NCI-H524 treated with DMSO at 0.1 percent for 48 hours (cell line): Measurements from ENCODE around the gene ALDH5A1.
"Not testable (repeated sequence)": the region's sequence is repeated elsewhere in the genome, so short reads cannot be mapped to it uniquely, and the experiment has no call there.

Experiments
- DNase-seq: peaks from one replicate; lab custom pipeline; 2025; lab: John Stamatoyannopoulos, UW

ALDH5A1 gene

DNA sequence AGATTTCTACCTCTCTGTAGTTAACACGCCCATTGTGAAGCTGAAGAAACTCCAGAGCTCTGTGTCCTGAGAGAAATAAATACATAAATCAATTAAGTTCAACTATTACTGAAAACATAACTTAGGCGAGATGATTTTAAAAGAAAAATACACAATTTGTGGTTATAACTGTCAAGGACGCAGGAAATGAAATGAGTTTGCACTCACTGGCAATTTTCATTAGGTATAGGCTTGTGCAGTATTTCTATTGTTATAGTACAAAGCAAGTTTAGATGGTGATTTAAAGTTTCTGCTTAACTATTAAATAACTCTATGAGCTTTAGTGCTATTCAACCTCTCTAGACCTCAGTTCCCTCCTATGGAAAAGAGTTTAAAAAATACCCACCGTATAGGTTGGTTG is 8.7 kb upstream of the ALDH5A1 start:
- DNase-seq: no peak

DNA sequence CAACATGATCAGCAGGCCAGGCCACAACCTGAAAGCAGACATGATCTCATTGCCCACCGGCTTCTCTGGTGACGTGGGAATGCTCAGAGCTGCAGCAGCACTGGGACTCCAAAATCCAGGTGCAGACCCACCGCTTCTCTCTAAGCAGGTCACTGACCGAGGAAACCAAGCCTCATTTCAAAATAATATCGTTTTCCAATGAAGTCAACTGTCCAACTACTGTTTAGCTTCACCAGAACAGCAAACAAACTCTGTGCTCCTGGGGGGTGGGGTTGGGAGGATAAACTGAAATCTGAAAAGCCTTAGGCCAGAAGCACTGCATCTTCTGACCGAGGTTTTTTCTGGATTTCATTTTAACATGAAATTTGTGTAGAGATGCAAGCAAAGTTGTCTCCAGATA is 5.3 kb upstream of the ALDH5A1 start, which contains the start of gene GPLD1:
Gene GPLD1, minus strand, starts transcription at position 109 of the 400 bp plus-strand sequence. Its CDS starts 67 bp downstream, at position 42.
- DNase-seq: no peak

DNA sequence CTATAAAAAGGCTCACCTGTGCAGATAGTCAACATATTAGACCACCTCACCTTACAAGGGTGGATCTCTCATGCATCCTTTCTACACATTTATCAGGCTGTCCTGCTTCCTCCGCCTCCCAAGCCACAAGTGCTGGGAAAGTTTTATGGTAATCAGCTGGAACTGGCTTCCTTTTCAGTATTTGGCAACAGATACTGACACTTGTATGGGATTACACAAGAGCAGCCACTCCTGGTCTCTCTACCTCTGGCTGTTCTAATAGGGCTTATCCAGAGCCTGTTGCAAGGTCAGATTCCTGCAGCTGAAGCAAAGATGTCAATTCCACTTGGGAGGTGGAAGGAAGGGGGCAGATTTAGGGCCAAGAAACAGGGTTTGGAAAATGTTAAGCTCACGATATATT is 4.9 kb upstream of the ALDH5A1 start:
- peak; percentile 42 for DNase-seq

DNA sequence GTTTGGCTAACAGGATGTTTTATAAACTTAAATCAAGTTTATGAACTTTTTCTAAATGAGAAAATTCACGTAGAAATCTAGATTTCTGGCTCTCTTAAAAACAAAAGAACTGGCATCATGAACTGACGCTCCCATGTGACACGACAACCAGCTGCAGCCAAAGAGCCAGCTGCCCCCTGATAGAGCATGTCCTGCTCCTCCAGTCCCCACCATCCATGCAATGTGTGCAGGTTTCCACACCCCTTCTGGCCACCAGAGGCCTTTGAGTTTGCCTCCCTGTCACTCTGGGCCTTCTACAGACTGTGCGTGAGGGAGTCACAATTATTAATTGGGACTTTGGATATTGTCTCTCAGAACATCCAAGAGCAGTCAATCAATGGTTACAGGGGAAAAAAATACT is 3.8 kb upstream of the ALDH5A1 start:
- no peak for DNase-seq

DNA sequence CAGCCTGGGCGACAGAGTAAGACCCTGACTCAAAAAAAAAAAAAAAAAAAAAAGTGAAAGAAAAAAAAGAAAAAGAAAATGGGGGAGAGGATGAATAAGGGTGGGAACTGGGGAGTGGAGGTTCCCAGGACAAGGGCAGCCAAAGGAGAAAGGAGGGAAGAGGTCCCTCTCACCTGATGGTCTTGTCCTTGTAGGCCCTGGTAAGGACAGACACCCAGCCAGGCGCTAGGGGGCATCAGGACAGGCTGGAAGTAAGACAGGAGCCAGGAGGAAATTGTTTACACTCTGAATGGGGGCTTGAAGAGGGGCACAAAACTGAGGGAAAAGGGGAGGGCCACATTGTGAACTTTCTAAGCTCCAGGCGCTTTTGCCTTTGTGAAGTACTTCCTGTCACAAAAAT is 2.3 kb upstream of the ALDH5A1 start:
- no peak for DNase-seq

DNA sequence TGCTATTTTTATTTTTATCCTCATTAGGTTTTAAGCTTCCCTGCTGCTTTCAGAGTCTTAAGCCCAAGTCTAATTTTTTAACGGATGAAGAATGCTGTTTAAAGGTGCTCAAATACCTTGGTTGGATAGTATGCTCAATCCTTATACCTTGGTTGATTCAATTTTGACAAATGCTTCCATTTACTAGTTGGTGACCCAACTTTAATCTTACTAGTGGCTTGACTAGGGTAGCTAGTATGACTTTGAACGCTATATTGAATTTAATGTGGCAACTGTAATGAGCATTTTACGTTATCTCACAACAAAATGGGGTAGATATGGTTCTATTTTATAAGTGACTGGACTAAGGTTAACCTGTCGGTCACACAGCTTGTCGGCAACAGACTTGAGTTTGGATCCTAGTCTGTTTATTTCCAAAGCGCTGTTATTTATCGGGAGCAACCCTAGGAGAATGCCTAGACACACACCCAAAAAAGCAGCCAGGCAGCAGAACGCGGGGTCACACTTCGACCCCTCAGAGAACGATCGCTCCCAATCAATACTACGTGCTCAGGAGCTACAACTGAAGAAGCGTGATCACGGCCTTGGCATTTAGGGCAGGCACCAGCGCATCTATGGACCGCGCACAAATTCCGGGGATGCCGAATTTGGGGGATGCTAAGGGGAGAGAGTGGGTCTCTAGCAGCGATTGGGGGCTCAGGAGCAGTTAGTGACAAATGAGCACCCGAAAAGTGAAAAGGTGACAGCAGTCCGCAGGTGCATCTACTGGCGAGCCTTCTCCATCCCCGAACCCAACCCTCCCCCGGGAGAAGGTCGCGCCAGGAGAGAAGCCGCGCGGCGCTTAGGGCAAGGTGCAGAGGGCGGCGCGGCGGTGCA is 586 bp upstream of the ALDH5A1 start:
- no peak for DNase-seq

DNA sequence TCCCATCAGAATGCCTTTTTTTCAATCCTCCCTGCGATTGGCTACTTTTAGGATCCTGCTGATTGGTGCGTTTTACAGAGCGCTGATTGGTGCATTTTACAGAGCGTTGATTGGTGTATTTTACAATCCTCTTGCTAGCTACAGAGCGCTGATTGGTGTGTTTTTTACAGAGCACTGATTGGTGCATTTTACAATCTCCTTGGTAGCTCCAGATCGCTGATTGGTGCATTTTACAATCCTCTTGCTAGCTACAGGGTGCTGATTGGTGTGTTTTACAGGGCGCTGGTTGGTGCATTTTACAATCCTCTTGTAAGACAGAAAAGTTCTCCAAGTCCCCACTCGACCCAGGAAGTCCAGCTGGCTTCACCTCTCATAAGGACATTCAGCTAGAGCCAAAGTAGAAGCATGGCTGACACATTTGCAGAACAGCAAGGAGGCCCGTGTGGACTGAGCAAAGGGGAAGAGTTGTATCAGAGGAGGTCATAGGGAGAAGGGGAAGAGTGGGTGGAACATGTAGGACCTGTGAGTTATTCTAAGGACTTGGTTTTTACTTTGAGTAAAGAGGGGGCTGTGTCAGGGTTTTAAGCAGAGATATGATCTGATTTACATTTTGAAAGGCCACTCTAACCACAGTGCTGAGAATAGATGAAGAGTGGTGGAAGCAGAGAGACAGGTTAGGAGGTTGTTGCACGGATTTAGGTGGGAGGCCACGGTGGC is 2.6 kb downstream of the ALDH5A1 start:
- no peak for DNase-seq

DNA sequence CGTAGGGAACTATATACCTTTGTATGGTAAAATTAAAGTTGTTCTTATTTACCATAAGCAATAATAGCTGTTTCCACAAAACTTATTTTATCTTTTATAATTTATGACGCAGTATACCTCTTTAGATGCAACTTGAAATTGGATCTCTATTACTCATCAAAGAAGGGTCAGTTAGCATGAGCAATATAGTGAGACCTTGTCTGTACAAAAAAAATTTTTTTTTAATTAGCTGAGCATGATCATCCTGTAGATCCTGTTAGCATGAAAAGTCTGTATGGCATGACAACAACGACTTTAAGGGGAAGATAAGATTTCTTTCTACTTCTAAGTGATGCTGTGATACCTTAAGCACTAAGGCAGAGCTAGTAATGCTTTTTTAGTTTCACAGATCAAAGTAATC is 5.9 kb downstream of the ALDH5A1 start:
- no peak for DNase-seq

DNA sequence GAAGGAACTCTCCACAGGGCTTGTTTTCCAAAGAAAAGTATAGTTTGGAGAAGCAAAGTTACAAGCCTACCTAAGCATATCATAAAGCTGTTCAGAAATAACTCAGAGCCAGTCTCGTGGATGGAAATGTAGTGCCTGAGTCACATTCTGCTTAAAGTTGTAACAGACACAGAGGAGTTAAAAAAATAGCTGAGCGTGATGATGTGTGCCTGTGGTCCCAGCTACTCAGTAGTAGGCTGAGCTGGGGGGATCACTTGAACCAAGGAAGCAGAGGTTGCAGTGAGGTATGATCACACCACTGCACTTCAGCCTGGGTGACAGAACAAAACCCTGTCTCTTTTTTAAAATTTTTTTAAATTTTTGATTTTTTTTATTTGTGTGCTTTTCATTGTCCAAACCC is 6.6 kb downstream of the ALDH5A1 start:
- DNase-seq: no peak

DNA sequence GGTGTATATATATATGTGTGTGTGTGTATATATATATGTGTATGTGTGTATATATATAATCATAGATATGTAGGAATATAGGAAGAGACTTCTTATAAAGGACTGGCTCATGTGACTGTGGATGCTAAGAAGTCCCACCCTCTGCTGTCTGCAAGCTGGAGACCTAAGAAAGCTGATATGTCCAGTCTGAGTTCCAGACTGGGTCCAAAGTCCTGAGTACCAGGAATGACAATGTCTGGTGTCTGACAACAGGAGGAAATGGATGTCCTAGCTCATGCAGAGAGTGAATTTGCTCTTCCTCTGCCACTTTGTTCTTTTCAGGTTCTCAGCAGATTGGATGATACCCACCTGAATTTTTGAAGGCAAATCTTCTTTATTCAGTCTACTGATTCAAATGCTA is 7.1 kb downstream of the ALDH5A1 start:
- DNase-seq: no peak

DNA sequence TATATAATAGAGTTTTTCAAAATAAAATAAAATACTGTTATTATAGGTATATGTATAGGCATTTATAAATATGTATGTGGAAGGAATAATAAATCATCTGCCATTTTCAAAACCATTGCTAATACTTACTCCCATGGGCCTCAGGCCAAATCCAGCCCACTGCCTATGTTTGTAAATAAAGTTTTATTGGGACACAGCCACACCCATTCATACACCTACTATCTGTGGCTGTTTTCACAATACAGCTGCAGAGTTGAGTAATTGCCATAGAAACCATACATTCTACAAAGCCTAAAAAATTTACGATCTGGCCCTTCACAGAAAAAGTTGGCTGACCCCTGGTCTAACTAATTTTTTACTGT is 9.5 kb downstream of the ALDH5A1 start:
- DNase-seq: no peak

DNA sequence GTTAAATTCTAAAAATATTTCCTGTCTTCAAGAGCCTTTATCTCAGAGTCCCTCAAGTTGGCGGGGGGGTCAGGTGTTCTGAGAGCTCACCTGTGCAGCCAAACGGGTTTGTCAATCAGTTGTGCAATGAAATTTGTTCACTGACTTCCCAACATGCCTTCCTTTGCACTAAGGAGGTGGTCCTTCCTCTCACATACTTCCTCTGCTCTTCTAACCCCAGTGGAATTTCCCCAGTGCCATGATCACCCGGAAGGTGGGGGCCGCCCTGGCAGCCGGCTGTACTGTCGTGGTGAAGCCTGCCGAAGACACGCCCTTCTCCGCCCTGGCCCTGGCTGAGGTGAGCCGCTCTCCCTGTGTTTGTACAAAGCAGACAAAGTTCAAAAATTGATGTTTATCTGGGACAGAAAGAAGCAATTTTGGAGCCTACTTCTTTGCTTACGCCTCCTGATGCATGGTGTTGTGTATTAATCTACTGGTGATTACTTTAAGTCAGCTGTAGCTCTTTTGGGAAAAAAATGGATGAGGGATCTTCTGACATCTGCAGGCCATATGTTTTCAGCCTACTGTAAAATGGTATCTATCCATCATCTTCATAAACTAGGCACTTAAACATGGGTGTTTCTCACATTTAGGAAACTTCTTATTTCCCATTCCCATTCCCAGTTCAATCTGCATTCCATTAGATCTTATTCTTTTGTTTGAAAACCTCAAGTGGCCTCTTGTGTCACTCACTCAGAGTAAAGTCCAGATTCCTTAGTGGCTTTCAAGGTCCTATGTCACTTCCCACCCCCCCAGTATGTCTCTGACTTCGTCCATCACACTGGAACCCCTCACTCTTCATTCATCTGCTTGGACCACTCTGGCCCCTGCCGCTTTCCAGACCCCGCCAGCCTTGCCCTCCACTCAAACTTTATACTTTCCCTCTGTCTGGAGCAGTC is 10.1 kb downstream of the ALDH5A1 start:
- DNase-seq: no peak

DNA sequence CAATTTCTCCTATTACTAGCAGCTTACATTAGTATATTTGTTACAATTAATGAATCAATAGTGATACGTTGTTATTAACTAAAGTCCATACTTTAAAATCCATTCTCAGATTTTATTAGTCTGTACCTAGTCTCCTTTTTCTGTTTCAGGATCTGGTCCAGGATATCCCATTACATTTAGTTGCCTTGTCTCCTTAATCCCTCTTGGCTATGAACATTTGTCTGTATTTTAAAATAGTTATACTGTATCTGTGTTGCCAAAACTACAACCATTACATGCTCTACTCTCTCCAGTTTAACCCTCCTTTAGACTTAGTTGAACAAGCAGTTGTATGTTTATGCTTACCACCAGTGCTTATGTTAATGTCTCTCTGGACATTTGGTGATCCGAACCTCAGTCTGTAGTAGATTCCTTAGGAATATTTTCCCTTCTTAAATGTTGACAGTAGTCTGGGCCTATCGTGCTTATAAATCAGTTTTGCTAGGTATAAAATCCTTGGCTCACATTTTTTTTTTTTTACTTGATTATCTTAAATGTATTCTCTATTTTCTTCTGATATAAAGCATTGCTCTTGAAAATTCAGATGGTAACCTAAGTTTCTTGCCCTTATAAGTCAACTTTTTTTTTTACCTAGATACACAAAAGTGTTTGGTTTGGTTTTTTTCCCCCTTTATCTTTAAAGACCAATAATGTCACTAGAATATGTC is 12.2 kb downstream of the ALDH5A1 start:
- no peak for DNase-seq

DNA sequence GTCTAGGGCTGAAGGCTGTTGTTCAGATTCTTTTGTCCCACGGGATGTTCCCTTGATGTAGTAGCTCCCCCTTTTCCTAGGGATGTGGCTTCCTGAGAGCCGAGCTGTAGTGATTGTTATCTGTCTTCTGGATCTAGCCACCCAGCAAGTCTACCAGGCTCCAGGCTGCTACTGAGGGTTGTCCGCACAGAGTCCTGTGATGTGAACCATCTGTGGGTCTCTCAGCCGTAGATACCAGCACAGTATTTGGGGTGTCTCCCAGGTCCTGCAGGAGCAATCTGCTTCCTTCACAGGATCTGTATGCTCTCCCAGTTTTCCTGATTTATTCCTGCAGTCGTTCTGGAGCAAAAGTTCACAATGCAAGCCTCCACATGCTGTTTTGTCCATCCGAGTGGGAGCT is 17.2 kb downstream of the ALDH5A1 start:
- not testable (repeated sequence) for DNase-seq

DNA sequence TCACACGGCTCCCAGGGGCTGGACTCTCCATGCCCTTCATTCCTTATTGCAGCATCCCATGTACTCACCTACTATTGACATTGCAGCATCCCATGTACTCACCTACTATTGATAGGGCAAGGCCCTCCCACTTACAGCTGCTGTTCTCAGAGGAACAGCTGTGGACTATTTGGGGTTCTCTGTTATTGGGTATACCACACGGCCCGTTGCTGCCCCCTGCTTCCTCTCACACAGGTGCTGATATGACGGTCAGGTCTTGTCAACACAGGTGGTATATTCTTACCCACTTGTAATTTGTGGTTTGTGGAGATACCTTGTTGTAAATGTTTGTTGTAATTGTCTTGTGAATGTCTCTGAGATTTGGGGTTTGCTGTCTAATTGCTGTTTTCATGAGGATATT is 18.8 kb downstream of the ALDH5A1 start:
- DNase-seq: no peak

DNA sequence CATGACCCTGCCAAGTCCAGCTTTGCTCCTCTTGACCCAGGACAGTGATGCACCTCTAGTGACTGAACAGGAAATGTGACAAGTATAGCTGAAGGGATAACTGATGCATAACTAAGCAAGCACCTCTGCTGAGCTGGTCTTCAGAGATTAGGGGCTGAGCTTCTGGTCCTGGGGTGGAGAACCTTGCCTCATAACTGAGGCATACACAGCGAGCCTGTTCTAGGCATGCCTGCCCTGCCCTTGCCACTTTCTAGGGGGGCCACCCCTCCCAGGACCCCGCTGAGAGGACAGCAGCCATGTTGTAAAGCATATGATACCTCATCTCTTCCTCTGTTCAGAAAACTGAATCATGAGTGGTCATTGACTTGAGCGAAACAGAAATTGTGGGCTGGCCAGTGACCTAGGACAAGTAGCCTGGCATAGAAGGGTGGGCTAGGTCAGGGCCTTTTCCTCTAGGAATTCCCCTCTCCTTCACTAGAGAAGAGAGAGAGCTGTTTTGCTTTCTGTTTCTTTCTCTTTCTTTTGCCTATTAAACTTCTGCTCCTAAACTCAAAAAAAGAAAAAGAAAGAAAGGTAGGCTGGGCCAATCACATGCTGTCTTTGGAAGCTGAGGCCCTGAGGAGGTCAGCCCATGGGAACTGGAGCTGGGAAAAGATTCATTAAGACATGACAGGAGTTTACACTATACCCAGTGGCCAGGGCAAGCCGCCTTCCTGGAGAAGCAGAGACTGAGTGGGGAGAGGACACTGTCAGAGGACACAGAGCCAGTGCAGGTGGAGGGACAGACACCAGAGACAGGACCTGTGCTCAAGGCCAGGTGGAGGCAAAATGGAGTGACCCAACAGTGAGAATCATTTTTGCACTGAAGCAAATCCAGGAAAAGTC is 23.1 kb downstream of the ALDH5A1 start:
- no peak for DNase-seq

DNA sequence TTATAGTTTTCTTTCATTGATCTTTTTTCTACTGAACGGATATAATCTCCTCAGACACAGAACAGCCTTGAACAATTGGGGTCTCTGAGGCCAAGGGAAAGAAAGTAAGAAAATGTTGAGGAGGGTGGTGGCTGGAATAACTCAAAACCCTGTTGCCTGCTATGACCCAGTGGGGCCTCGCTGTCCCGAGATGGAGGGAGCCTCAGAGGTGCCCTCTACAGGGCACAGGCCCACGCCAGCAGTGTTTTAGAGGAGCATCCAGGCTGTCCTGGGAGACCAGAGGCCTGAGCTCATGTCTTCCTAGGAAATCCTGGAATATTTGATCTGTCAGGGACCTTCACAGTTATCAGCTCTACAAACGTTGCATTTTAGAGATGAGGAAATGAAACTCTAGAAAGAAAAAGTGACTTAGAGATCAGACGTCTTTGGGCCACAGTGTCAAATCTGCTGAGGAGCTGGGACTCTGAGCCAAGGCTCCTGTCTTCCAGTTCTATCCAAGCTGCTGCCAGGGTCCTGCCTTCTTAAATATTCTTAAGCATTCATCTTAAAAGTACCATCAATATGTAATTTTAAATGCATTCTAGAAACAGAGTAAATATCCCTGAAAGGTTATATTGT is 26.3 kb downstream of the ALDH5A1 start:
- no peak for DNase-seq

DNA sequence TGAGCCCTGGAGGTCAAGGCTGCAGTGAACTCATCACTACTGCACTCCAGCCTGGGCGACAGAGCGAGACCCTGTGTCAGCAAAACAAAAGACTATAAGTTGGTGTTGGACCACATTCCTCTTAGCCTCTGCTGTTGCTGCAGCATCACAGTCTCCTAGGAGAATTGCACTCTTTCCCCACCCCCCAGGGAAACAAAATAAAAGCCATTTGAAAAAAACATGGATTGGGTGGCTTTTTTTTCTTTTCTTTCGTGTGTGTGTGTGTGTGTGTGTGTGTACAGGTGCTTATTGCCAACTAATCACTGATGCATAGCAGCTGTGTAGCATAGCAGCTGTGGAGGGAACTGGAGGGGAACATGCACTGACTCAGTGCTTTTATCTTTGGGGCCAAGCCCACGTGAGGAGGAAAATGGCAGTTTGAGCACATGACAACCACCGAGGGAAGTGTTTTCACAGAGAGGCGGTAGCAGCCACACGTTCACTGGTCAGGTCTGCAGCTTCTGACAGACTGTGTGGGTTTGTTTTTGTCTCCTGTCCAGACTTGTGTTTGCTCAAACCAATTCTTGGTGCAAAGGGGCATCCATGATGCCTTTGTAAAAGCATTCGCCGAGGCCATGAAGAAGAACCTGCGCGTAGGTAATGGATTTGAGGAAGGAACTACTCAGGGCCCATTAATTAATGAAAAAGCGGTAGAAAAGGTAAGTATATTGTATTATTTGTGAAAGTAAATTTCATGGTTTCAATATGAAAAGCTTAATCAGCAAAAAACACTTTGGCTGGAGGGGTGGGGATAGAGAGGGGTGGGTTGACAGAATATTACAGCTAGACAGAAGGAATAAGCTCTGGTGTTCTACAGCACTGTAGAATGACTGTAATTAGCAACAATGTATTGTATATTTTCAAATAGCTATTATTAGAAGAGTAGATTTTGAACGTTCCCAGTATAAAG is 27.7 kb downstream of the ALDH5A1 start:
- no peak for DNase-seq

DNA sequence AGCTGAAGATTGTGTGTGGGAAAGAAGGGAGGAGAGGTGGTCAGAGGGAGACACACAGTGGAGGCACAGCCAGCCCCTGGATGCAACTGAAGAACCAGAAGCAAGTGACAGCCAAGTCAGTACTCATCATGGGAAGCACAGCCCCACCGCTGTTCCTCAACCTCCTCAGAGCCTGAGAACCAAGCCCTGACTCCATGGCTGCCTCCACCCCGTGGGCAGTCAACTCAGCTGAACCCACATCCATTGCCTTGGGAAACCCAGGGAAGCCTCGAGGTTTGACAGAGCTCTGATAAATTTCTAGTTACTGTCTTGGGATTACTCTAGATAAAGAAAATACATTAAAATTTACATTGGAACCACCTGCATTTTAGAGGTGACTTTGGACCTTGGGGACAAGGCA is 29.6 kb downstream of the ALDH5A1 start:
- no peak for DNase-seq
